HG03342 (cell line): ENCODE measurements around the gene MAFG.
A peak's percentile ranks its signal among the peaks of the same experiment; 100 is the strongest.

Source experiments
- ATAC-seq: cut with Tn5 transposase; IDR thresholded peaks from one replicate; pipeline ENCODE4 v1.9.1; 2021; ENCODE audit warnings: mild to moderate bottlenecking, moderate library complexity; ENCODE audit not compliant: unreplicated experiment

Gene MAFG

DNA sequence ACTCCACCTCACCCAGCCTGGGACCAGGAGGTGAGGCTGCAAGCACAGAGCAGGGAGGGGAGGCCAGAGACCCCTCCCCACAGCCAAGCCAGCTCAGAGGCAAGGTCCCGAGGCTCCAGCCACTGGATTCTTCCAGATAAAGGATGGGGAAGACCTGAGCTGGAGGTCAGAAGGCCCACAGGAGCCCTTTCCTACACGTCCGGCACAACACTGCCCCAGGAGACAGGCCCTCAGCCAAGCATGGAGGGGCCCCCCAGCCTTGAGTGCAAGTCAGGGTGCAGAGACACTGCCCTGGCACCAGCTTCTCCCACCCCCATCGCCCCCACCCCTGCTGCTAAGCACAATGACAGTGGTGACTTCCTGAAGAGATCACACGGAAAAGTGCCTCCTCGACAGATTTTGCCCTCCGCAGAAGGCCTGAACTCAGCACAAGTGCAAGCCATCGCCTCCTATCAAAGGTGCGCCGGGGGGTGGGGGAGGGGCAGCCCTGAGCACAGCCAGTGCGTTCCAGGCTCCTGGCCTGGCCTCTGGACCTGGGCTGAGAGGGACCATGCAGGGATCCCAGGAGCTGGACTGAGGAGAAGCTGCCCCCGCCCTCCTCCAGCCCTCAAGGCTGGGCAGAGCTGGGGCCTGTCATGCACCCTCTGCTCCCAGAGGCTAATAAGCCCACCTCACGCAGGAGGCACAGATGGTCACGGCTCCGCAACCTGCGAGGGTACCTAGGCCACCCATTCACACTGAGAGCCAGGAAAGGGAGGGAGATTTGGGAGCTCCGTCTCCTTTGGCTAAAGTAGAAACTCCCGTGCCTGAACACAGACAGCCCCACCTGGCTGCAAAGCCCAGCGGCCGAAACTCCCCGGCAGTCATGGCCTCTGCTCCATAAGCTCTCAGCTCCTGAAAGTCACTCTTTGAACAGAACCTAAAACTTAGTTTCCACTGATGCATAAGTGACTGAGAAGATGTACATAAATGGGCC lies 2.7 kb downstream of the MAFG start:
- no peak for ATAC-seq

GRCh38 chr17:81923302-81924260 lies 4.0 kb downstream of the MAFG start:
- no peak for ATAC-seq

DNA sequence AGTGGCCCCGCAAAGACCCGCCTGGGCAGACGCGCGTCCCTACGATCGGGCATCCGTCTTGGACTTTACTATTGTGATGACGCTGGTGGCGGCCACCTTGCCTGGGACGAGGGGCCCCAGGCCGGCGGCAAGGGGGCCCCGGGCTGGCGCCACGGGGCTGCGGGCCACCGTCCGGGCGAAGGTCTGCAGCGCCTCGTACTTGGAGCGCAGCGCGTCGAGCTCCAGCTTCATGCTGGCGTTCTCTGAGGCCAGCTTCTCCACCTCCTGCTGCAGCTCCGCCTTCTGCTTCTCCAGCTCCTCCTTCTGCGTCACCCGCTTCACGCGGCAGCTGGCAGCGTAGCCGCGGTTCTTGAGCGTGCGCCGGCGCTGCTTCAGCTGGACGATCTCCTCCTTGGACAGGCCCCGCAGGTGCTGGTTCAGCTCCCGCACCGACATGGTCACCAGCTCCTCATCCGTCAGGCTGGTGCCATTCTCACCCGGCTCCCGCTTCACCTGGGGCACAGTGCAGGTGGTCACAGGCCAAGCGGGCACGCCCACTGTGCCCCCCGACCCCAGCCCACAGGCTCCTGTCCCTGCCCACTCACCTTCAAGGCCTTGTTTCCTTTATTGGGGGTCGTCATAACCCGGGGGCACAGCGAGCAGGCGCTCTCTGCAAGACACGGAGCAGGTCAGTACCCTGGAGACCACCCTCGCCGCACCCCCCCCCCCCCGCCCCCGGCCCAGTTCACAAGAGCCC lies 4.8 kb downstream of the MAFG start:
- ATAC-seq, result no peak

DNA sequence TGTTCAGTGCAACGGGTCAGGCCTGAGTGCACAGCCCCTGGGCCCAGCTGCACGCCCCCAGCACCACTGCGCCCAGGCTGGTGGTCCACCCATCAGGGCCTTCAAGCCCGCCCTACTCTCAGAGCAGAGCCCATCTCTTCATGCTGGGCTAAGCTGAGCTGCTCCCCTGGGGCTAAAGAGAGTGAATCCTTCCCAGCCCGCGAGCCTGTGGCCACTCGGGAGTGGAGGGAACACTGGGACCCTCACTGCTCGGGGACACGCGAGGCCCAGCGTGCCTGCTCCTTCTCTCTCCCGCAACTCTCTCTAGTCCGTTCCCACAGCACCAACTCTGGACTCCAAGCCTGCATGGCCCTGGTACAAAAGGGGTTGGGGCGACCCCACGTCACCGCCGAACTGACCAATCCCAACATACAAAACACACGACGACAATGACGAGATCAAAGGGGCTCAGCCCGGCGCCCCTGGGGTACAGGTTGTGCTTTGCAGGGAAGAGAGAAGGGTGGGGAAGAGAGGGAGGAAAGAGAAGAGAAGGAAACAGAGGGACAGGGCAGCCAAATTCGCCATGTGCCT lies 5.5 kb downstream of the MAFG start:
- no peak for ATAC-seq

DNA sequence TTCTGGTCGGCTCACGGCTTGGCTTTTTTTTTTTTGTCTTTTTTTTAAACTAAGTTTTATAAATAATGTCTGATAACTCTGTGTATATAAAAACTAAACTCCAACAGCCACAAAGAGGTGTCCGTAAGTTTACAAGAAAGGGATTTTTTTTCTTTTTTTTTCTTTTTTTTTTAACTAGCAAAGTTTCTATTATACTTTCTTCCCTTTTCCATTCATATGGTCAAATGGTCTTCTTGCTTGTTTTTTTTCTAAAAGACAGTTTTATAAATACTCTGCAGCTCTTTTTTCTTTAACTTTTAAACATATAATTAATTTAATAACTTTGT lies 6.0 kb downstream of the MAFG start:
- no peak for ATAC-seq

DNA sequence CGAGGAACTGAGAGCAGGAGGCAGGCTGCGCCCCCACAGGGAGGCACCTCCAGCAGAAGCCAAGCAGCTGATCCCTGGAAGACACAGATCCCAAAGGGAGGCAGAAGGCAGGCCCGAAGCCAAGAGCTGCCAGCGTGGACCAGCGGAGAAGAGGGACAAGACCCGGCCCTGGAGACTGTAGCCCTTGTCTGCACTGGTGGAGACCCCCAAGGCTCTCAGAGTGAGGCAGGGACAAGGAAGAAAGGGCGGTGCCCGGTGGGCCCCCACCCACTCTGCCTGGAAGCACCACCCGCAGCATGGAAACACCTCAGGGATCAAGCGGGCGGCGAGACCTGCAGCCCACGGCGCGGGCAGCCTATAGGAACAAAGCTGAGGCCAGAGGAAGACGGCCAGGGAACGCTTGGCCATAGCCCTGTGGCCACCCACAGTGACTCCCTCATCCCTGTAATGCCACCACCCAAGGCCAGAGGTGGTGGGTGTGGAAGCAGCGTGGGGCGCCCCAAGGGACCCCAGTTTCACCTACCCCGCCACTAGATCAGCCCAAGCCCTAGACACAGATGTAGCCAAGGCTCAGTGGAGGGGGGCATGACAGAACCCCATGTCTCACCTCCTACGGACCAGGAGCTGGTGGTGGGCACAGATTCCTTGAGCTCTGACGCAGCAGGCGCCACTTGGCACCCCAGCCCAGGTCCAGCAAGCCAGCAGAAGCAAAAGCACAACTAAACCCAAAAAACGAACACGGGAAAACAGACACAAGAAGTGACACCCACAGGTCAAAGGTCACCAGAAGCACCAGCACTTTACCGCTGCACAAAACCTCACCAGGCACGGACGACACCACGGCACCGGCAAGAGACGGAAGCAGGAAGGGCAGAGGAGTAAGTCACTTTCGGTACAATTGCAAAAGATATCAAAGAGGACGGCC lies 6.7 kb downstream of the MAFG start:
- no peak for ATAC-seq

GRCh38 chr17:81918832-81919545 lies 8.5 kb downstream of the MAFG start:
- ATAC-seq, result no peak

GRCh38 chr17:81918333-81918669 lies 9.2 kb downstream of the MAFG start:
- ATAC-seq, result peak; percentile 16

- peak; percentile 51 for ATAC-seq
Measured at GRCh38 chr17:81917565-81918332, 9.8 kb downstream of the MAFG start, which contains the start of gene SIRT7. Gene SIRT7, minus strand, starts transcription at chr17:81918176. Its CDS starts 45 bp downstream, at chr17:81918131.

DNA sequence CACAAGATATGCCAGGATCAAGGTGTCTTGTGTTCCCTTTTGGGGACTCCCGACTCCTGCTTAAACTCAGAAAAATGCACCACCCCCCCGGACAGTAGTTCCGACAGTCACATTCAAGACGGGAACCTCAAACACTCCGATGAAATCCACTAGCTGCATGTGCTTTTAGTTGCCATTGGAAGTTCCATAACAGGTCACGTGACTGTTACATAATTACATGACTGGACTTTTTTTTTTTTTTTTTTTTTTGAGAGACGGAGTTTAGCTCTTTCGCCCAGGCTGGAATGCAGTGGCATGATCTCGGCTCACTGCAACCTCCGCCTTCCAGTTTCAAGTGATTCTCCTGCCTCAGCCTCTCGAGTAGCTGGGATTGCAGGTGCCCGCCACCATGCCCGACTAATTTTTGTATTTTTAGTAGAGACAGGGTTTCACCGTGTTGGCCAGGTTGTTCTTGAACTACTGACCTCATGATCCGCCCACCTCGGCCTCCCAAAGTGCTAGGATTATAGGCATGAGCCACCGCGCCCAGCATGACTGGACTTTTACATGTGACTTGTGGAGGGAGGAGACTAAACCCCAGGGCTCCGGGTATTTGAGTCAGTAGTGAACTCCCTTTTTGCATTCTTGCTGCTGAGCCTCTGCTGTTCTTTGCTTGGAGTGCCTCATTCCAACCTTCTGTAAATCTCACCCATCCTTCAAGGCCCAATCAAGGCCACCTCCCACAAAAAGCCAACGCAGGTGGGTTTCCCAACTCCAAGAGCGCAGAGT lies 11.1 kb downstream of the MAFG start:
- ATAC-seq, result no peak

GRCh38 chr17:81915331-81915730 lies 12.2 kb downstream of the MAFG start:
- ATAC-seq, result no peak

GRCh38 chr17:81914103-81914850 lies 13.3 kb downstream of the MAFG start:
- no peak for ATAC-seq

DNA sequence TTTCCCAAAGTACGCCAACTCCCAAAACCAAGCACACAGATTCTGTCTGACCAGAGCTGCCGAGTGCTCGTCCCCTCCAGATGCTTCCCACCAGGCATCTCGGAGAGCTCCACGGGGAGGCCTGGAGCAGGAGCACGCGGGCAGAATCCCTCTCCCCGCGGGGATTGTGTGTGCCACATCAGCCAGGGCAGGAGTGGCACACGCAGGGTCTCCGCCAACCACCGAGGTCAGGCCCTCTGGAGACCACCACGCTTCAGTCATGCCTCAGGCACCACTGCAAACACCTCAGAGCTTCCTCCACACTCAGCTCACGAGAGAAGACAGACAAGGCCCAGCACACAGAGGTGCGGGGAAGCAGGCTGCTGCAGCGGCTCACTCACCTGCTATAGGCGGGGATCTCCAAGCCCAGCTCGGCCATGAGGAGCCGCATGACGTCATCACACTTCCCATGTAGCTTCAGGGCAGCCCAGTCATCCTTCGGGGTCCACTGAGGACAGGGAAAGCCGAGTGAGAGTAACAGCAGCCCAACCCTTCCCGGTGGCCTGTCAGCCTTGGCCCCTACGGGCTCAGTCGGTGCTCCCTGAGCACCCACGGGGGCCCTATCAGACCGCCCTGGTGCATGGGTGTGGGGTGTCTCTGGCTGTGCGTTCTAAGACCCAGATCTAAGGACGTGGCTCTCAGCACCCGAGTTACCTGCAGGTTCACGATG lies 14.0 kb downstream of the MAFG start:
- no peak for ATAC-seq

GRCh38 chr17:81912441-81913309 lies 14.9 kb downstream of the MAFG start:
- ATAC-seq, result no peak

GRCh38 chr17:81911969-81912368 lies 15.6 kb downstream of the MAFG start:
- no peak for ATAC-seq
